ENCODE data around the gene OASL. TPM values are rescaled to one million over a fixed set of nuclear protein-coding genes. Genes with fewer than 3 reads are reported as not detected.

OASL gene
- total RNA-seq, 1 experiment from 2014 or later: 0.47 TPM

DNA sequence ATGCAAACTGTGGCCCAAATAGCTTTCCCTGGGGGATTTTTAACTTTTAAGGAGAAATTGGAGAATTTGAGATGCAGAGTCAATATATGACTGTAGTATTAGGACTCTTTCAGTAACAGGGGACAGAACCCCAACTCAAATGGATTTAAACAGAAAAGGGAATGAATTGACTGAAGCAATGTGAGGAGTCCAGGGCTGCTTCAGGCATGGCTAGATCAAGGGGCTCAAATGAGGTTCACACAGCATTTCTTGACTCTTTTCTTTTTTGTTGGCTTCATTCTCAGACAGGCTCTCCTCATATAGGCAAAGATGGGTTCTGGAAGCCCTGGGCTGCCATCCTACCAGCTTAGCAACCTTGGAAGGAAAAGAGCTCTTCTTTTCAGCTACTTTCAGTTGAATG, 47.1 kb downstream of the OASL start:
- peaks cover 16% of the 10 kb centered on the region for H3K9me3 Mint-ChIP-seq (ENCODE audit: unreplicated experiment)
- POLR2A ChIA-PET: interaction anchor here (2.2 kb wide), 1 partner anchor 9 kb away, joined by 6 read pairs; no protein-coding TSS in a partner anchor

DNA sequence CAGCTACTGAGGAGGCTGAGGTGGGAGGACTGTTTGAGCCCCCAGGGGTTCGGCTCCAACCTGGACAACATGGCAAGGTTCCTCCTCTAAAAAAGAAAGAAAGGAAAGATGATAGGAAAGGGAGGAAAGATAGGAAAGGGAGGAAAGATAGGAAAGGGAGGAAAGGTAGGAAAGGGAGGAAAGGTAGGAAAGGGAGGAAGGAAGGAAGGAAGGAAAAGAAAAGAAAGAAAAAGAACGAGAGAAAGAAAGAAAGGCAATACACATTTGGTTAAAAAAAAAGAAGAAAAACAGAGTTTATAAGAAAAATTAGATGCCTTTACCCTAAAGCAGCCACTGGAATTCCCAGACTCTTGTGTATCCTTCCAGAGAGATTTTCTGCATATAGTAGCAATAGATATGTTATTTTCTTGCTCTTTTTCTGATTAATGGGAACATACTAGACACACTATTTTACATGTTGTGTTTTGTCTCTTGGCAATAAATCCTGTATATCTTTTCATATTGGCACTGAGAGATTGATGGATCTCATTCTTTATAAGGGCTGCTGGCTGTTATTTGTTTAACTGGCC, 48.5 kb downstream of the OASL start:
- DNase-seq (ENCODE audit: unreplicated experiment): no peak
- Mint-ChIP-seq H3K4me3 (ENCODE audit: unreplicated experiment) (no peak overlapping the region), H3K9me3 (ENCODE audit: unreplicated experiment) (peaks cover 13% of the 10 kb centered on the region), H3K27ac (ENCODE audit: low read depth, unreplicated experiment) (no peak overlapping the region), H3K27me3 (ENCODE audit: insufficient read depth, unreplicated experiment) (peaks cover 29% of the 10 kb centered on the region), H3K36me3 (ENCODE audit: insufficient read depth, unreplicated experiment) (no peaks in the 10 kb centered on the region), H3K4me1 (ENCODE audit: insufficient read depth, unreplicated experiment) (no peaks in the 10 kb centered on the region)
- BruUV-seq (replicated peaks): no TSS peak
- CTCF ChIA-PET: interaction anchor here (1.1 kb wide), 1 partner anchor 341 kb away, joined by 5 read pairs; no protein-coding TSS in a partner anchor
- POLR2A ChIA-PET: no interaction called here
- intact Hi-C loops (cut with micrococcal nuclease): no loop called here
- no peak for TF ChIP-seq CTCF (IDR thresholded peaks at IDR 0.05; ENCODE audit: unreplicated experiment)

More for the DNA sequence above, 47.1 kb downstream of the OASL start:
- no peaks in the 10 kb centered on the region for H3K36me3 Mint-ChIP-seq (ENCODE audit: insufficient read depth, unreplicated experiment)
- no peak for TF ChIP-seq CTCF (IDR thresholded peaks at IDR 0.05; ENCODE audit: unreplicated experiment)
- DNase-seq (ENCODE audit: unreplicated experiment): no peak
- no peak overlapping the region for H3K27ac Mint-ChIP-seq (ENCODE audit: low read depth, unreplicated experiment)
- H3K4me1 Mint-ChIP-seq (ENCODE audit: insufficient read depth, unreplicated experiment): no peaks in the 10 kb centered on the region
- intact Hi-C loops (cut with micrococcal nuclease): no loop called here
- CTCF ChIA-PET: interaction anchor here (1.4 to 1.7 kb wide), 2 partner anchors 20 to 635 kb away, joined by 3 to 4 read pairs; no protein-coding TSS in a partner anchor
- peaks cover 35% of the 10 kb centered on the region for H3K27me3 Mint-ChIP-seq (ENCODE audit: insufficient read depth, unreplicated experiment)
- no peak overlapping the region for H3K4me3 Mint-ChIP-seq (ENCODE audit: unreplicated experiment)
- BruUV-seq (replicated peaks): no TSS peak

GRCh38 chr12:120989687-120990086, 49.4 kb downstream of the OASL start:
- BruUV-seq (replicated peaks): no TSS peak
- no peak overlapping the region for H3K4me3 Mint-ChIP-seq (ENCODE audit: unreplicated experiment)
- intact Hi-C loops (cut with micrococcal nuclease): no loop called here
- H3K4me1 Mint-ChIP-seq (ENCODE audit: insufficient read depth, unreplicated experiment): no peaks in the 10 kb centered on the region
- H3K36me3 Mint-ChIP-seq (ENCODE audit: insufficient read depth, unreplicated experiment): no peaks in the 10 kb centered on the region
- H3K9me3 Mint-ChIP-seq (ENCODE audit: unreplicated experiment): peaks cover 4% of the 10 kb centered on the region
- H3K27me3 Mint-ChIP-seq (ENCODE audit: insufficient read depth, unreplicated experiment): peaks cover 21% of the 10 kb centered on the region
- no peak overlapping the region for H3K27ac Mint-ChIP-seq (ENCODE audit: low read depth, unreplicated experiment)
- no peak for DNase-seq (ENCODE audit: unreplicated experiment)
- no peak for TF ChIP-seq CTCF (IDR thresholded peaks at IDR 0.05; ENCODE audit: unreplicated experiment)
- CTCF ChIA-PET: interaction anchor here (1.1 kb wide), 1 partner anchor 340 kb away, joined by 5 read pairs; no protein-coding TSS in a partner anchor
- POLR2A ChIA-PET: interaction anchor here (0.6 kb wide), 1 partner anchor 18 kb away, joined by 3 read pairs; no protein-coding TSS in a partner anchor

DNA sequence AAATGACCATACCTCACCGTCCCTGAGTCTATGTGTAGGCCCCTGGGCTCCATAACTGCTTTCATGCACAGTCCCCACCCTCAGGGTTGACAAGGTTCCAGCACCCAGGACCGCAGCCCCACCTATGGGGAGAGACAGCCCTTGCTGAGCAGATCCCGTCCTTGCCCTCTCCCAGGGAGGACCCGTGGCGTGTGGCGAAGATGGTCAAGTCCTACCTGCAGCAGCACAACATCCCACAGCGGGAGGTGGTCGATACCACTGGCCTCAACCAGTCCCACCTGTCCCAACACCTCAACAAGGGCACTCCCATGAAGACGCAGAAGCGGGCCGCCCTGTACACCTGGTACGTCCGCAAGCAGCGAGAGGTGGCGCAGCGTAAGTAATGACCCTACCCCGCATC, 50.4 kb downstream of the OASL start:
- BruUV-seq (replicated peaks): no TSS peak
- no peak for DNase-seq (ENCODE audit: unreplicated experiment)
- ChIA-PET CTCF (no interaction called here), POLR2A (no interaction called here)
- Mint-ChIP-seq H3K27me3 (ENCODE audit: insufficient read depth, unreplicated experiment) (peaks cover 21% of the 10 kb centered on the region), H3K9me3 (ENCODE audit: unreplicated experiment) (no peaks in the 10 kb centered on the region), H3K27ac (ENCODE audit: low read depth, unreplicated experiment) (no peak overlapping the region), H3K4me3 (ENCODE audit: unreplicated experiment) (no peak overlapping the region), H3K4me1 (ENCODE audit: insufficient read depth, unreplicated experiment) (peaks cover 4% of the 10 kb centered on the region), H3K36me3 (ENCODE audit: insufficient read depth, unreplicated experiment) (no peaks in the 10 kb centered on the region)
- TF ChIP-seq CTCF (IDR thresholded peaks at IDR 0.05; ENCODE audit: unreplicated experiment): no peak
- intact Hi-C loops (cut with micrococcal nuclease): no loop called here
